Measurements from ENCODE around the gene GAS2L2. TPM values are rescaled to one million over a fixed set of nuclear protein-coding genes. Genes with fewer than 3 reads are reported as not detected.

The GAS2L2 gene
- total RNA-seq, 1 donor from 2014 or later, result not detected

DNA sequence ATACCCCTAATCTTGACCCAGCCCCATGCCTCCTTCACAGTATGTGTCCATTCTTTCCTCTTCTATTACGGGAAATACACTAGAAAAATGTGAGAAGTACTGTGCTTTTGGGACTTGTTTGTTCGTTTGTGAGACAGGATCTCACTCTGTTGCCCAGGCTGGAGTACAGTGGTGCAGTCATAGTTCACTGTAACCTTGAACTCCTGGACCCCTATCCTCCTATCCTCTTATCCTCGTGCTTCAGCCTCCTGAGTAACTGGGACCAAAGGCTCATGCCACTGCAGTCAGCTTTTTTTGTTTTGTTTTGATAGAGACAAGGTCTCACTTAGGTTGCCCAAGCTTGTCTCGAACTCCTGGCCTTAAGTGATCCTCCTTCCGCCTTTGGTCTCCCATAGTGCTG, 51.5 kb downstream of the GAS2L2 start:
- no peaks in the 10 kb centered on the region for H3K27me3 ChIP-seq
- no peak overlapping the region for H3K4me3 ChIP-seq
- H3K36me3 ChIP-seq, result no peaks in the 10 kb centered on the region
- no peak for DNase-seq (ENCODE audit: extremely low spot score in 2 of 2)
- H3K9me3 ChIP-seq, result no peaks in the 10 kb centered on the region
- H3K27ac ChIP-seq, result no peak overlapping the region
- TF ChIP-seq POLR2A (IDR thresholded peaks at IDR 0.05) (no peak), POLR2AphosphoS5 (IDR thresholded peaks at IDR 0.05; ENCODE audit: insufficient read depth in 1 of 2, low read depth in 1 of 2) (no peak)
- TF ChIP-seq, protein P1, sequence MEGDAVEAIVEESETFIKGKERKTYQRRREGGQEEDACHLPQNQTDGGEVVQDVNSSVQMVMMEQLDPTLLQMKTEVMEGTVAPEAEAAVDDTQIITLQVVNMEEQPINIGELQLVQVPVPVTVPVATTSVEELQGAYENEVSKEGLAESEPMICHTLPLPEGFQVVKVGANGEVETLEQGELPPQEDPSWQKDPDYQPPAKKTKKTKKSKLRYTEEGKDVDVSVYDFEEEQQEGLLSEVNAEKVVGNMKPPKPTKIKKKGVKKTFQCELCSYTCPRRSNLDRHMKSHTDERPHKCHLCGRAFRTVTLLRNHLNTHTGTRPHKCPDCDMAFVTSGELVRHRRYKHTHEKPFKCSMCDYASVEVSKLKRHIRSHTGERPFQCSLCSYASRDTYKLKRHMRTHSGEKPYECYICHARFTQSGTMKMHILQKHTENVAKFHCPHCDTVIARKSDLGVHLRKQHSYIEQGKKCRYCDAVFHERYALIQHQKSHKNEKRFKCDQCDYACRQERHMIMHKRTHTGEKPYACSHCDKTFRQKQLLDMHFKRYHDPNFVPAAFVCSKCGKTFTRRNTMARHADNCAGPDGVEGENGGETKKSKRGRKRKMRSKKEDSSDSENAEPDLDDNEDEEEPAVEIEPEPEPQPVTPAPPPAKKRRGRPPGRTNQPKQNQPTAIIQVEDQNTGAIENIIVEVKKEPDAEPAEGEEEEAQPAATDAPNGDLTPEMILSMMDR (IDR thresholded peaks at IDR 0.05), result no peak
- H3K4me1 ChIP-seq, result no peaks in the 10 kb centered on the region
- intact Hi-C loops (cut with DNase I), result loop anchor here (5.0 kb wide), 1 partner anchor 41 kb away; no protein-coding TSS in a partner anchor

DNA sequence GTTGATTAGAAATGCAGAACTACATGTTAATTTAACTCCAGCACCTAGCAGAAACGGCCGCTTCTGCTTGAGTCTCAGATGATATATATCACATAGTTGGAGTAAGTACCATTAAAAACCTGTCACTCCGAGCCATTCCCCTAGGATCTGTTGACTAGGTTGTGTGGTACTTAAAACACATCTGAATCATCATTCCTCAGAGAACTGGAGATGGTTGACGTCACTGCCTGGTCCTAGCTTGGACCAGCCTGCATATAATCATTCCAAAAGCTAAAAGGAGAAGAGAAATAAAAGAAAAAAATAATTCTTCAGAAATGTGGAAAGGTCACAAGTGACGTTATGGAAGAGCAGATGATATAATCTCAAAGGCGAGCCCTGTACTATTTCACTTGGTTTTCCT, 52.9 kb downstream of the GAS2L2 start:
- no peaks in the 10 kb centered on the region for H3K27me3 ChIP-seq
- H3K4me3 ChIP-seq, result no peak overlapping the region
- no peak overlapping the region for H3K27ac ChIP-seq
- H3K36me3 ChIP-seq, result no peaks in the 10 kb centered on the region
- no peaks in the 10 kb centered on the region for H3K4me1 ChIP-seq
- TF ChIP-seq, protein P1 (IDR thresholded peaks at IDR 0.05), result no peak
- TF ChIP-seq POLR2AphosphoS5 (IDR thresholded peaks at IDR 0.05; ENCODE audit: insufficient read depth in 1 of 2, low read depth in 1 of 2), result no peak
- no peak for TF ChIP-seq POLR2A (IDR thresholded peaks at IDR 0.05)
- intact Hi-C loops (cut with DNase I), result loop anchor here (5.0 kb wide), 1 partner anchor 42 kb away; no protein-coding TSS in a partner anchor
- H3K9me3 ChIP-seq, result no peaks in the 10 kb centered on the region
- no peak for DNase-seq (ENCODE audit: extremely low spot score in 2 of 2)

DNA sequence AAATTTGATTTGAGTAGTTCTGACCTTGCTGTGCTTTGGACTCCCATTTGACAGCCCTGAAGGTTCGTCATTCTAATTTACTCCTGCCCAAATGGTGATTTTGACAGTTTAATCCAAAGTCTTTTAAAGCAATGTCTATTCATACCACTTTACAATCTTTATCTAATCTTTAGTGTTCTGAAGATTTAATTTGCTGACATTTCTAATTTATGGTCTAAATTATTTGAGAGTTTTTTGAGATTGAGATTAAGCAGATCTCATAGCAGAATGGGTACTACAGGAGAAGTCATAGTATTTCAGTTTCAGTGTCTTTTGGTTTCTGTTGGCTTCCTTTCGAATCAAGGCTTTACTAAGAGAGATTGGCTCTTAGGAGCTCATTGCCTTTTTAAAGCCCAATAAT, 54.2 kb downstream of the GAS2L2 start:
- intact Hi-C loops (cut with DNase I), result no loop called here
- H3K36me3 ChIP-seq, result peaks cover 0 to 7% of the 10 kb centered on the region in 2 donors

DNA sequence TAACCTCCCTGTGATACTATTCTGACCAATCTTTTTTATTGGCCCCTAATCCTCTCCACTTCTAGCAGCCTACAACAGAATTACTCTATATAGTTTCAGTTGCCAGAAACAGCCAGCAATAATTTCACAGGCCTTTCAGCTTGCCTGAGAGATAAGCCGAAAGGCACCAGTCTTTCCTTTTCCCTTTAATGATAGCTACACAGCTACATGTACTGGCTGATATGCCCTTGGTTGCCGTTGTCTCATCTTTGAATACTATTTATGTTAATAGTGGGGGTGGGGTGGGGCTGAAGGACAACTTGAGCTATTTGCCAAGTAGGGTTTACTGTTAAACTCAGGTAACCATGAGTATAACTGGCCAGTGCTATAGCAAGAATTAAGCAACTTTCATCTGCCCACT, 57.4 kb downstream of the GAS2L2 start:
- Histone ChIP-seq H3K27ac (no peak overlapping the region), H3K9me3 (no peaks in the 10 kb centered on the region), H3K36me3 (peaks cover 0 to 7% of the 10 kb centered on the region in 2 donors), H3K4me3 (no peak overlapping the region), H3K4me1 (no peaks in the 10 kb centered on the region), H3K27me3 (no peaks in the 10 kb centered on the region)
- no peak for DNase-seq (ENCODE audit: extremely low spot score in 2 of 2)
- TF ChIP-seq POLR2A (IDR thresholded peaks at IDR 0.05) (no peak), POLR2AphosphoS5 (IDR thresholded peaks at IDR 0.05; ENCODE audit: insufficient read depth in 1 of 2, low read depth in 1 of 2) (no peak)
- TF ChIP-seq, protein P1 (IDR thresholded peaks at IDR 0.05), result no peak
- intact Hi-C loops (cut with DNase I), result no loop called here

More for the DNA sequence above, 54.2 kb downstream of the GAS2L2 start:
- Histone ChIP-seq H3K27ac (no peak overlapping the region), H3K4me3 (no peak overlapping the region), H3K27me3 (no peaks in the 10 kb centered on the region), H3K4me1 (no peaks in the 10 kb centered on the region), H3K9me3 (no peaks in the 10 kb centered on the region)
- DNase-seq (ENCODE audit: extremely low spot score in 2 of 2), result no peak
- TF ChIP-seq, protein P1 (IDR thresholded peaks at IDR 0.05), result no peak
- TF ChIP-seq POLR2AphosphoS5 (IDR thresholded peaks at IDR 0.05; ENCODE audit: insufficient read depth in 1 of 2, low read depth in 1 of 2), result no peak
- TF ChIP-seq POLR2A (IDR thresholded peaks at IDR 0.05), result no peak

DNA sequence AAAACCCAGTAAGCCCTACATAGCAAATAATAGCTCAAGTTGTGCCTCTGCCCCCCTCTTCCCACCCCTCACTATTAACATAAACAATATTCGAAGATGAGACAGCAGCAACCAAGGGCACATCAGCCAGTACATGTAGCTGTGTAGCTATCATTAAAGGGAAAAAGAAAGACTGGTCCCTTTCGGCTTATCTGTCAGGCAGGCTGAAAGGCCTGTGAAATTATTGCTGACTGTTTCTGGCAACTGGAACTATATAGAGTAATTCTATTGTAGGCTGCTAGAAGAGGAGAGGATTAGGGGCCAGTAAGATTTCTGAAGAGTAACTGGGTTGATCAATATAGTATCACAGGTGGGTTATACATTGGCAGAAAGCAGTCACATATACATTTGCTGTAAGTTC, 58.1 kb downstream of the GAS2L2 start:
- peaks cover 0 to 10% of the 10 kb centered on the region in 2 donors for H3K36me3 ChIP-seq
- intact Hi-C loops (cut with DNase I), result no loop called here

More for the DNA sequence above, 58.1 kb downstream of the GAS2L2 start:
- H3K27me3 ChIP-seq, result no peaks in the 10 kb centered on the region
- no peaks in the 10 kb centered on the region for H3K4me1 ChIP-seq
- no peak for DNase-seq (ENCODE audit: extremely low spot score in 2 of 2)
- no peak overlapping the region for H3K27ac ChIP-seq
- no peaks in the 10 kb centered on the region for H3K9me3 ChIP-seq
- H3K4me3 ChIP-seq, result no peak overlapping the region
- TF ChIP-seq, protein P1 (IDR thresholded peaks at IDR 0.05), result no peak
- no peak for TF ChIP-seq POLR2A (IDR thresholded peaks at IDR 0.05)
- no peak for TF ChIP-seq POLR2AphosphoS5 (IDR thresholded peaks at IDR 0.05; ENCODE audit: insufficient read depth in 1 of 2, low read depth in 1 of 2)

Data from vagina (tissue), 2 donors.